H9 (cell line): ENCODE measurements around the gene NEB. TPM values are rescaled to one million over a fixed set of nuclear protein-coding genes. Genes with fewer than 3 reads are reported as not detected.

ENCODE experiments used
- DNase-seq: peaks from one replicate; pipeline ENCODE4 v3.0.0-alpha.2; 2017
- H2AFZ ChIP-seq: one replicate; pipeline ENCODE4 v1.6.1; 2013; ENCODE audit warnings: mild to moderate bottlenecking, low read length, control low read depth, moderate library complexity
- H2AK5ac ChIP-seq: 2 replicates; pipeline ENCODE4 v1.6.1; 2013; ENCODE audit warnings: low read length, control low read depth, mixed read lengths; ENCODE audit not compliant: insufficient read length
- H2BK120ac ChIP-seq: one replicate; pipeline ENCODE4 v1.6.1; 2013; ENCODE audit warnings: low read depth, mild to moderate bottlenecking, low read length, control low read depth, inconsistent platforms; ENCODE audit not compliant: poor library complexity, severe bottlenecking
- H2BK12ac ChIP-seq: 2 replicates; pipeline ENCODE4 v1.6.1; 2013; ENCODE audit warnings: low read length, control low read depth, mixed read lengths, low read depth; ENCODE audit not compliant: insufficient read length
- H2BK15ac ChIP-seq: 2 replicates; pipeline ENCODE4 v1.6.1; 2013; ENCODE audit warnings: low read depth, low read length, control low read depth
- H2BK20ac ChIP-seq: one replicate; pipeline ENCODE4 v1.6.1; 2013; ENCODE audit warnings: low read depth, mild to moderate bottlenecking, low read length, control low read depth, inconsistent platforms; ENCODE audit not compliant: poor library complexity, severe bottlenecking
- H2BK5ac ChIP-seq: 2 replicates; pipeline ENCODE4 v1.6.1; 2013; ENCODE audit warnings: low read length, control low read depth, mixed read lengths; ENCODE audit not compliant: insufficient read length
- H3K14ac ChIP-seq: 2 replicates; pipeline ENCODE4 v1.6.1; 2013; ENCODE audit warnings: low read length, control low read depth; ENCODE audit not compliant: insufficient read depth
- H3K18ac ChIP-seq: 2 replicates; pipeline ENCODE4 v1.6.1; 2013; ENCODE audit warnings: low read depth, mild to moderate bottlenecking, mixed read lengths, low read length, control low read depth; ENCODE audit not compliant: insufficient read length
- H3K23ac ChIP-seq: 2 replicates; pipeline ENCODE4 v1.6.1; 2013; ENCODE audit warnings: low read length, control low read depth, mixed read lengths, low read depth; ENCODE audit not compliant: insufficient read length
- H3K23me2 ChIP-seq: 2 replicates; pipeline ENCODE4 v1.6.1; 2013; ENCODE audit warnings: low read depth, mild to moderate bottlenecking, mixed read lengths, low read length, control low read depth; ENCODE audit not compliant: insufficient read length, poor library complexity, severe bottlenecking
- H3K27ac ChIP-seq: 2 replicates; pipeline ENCODE4 v1.5.1; 2013; ENCODE audit warnings: low read length, control low read depth, mixed read lengths, low read depth; ENCODE audit not compliant: insufficient read length
- H3K27me3 ChIP-seq: 2 replicates; pipeline ENCODE4 v1.6.1; 2013; ENCODE audit warnings: low read length, control low read depth, inconsistent platforms; ENCODE audit not compliant: insufficient read depth
- H3K4ac ChIP-seq: 2 replicates; pipeline ENCODE4 v1.6.1; 2013; ENCODE audit warnings: low read depth, mild to moderate bottlenecking, control low read depth, inconsistent platforms, low read length, moderate library complexity
- H3K4me1 ChIP-seq: 2 replicates; pipeline ENCODE4 v1.6.1; 2013; ENCODE audit warnings: low read length, control low read depth, inconsistent platforms; ENCODE audit not compliant: insufficient read depth
- H3K4me2 ChIP-seq: 2 replicates; pipeline ENCODE4 v1.6.1; 2013; ENCODE audit warnings: low read length, control low read depth, mixed read lengths; ENCODE audit not compliant: insufficient read length, insufficient read depth
- H3K56ac ChIP-seq: 2 replicates; pipeline ENCODE4 v1.6.1; 2013; ENCODE audit warnings: low read depth, mild to moderate bottlenecking, mixed read lengths, low read length, control low read depth; ENCODE audit not compliant: insufficient read length
- H3K79me1 ChIP-seq: 2 replicates; pipeline ENCODE4 v1.6.1; 2013; ENCODE audit warnings: low read depth, mild to moderate bottlenecking, moderate library complexity, low read length, control low read depth, inconsistent platforms; ENCODE audit not compliant: insufficient read depth, poor library complexity, severe bottlenecking
- H3K79me2 ChIP-seq: 2 replicates; pipeline ENCODE4 v1.6.1; 2013; ENCODE audit warnings: low read length, control low read depth, inconsistent platforms; ENCODE audit not compliant: insufficient read depth
- H3K9ac ChIP-seq: 2 replicates; pipeline ENCODE4 v1.6.1; 2013; ENCODE audit warnings: low read length, control low read depth, mixed read lengths; ENCODE audit not compliant: insufficient read length; ENCODE audit errors: extremely low read depth
- H3K9me3 ChIP-seq: one replicate; pipeline ENCODE4 v1.6.1; 2013; ENCODE audit warnings: low read depth, low read length, inconsistent platforms; ENCODE audit not compliant: control insufficient read depth
- H3T11ph ChIP-seq: one replicate; pipeline ENCODE4 v1.6.1; 2013; ENCODE audit warnings: mild to moderate bottlenecking, low read length, control low read depth, inconsistent platforms
- H4K20me1 ChIP-seq: one replicate; pipeline ENCODE4 v1.6.1; 2013; ENCODE audit not compliant: control insufficient read depth, insufficient read length, insufficient read depth
- H4K5ac ChIP-seq: 2 replicates; pipeline ENCODE4 v1.6.1; 2013; ENCODE audit warnings: low read depth, mild to moderate bottlenecking, mixed read lengths, low read length, control low read depth; ENCODE audit not compliant: insufficient read length
- H4K8ac ChIP-seq: replicated peaks from 2 replicates; pipeline ENCODE4 v1.6.1; 2013; ENCODE audit warnings: low read length, control low read depth, mixed read lengths, low read depth; ENCODE audit not compliant: insufficient read length
- H4K91ac ChIP-seq: 2 replicates; pipeline ENCODE4 v1.6.1; 2013; ENCODE audit warnings: low read depth, mild to moderate bottlenecking, moderate library complexity, mixed read lengths, low read length, control low read depth; ENCODE audit not compliant: insufficient read length
- H3K27ac Mint-ChIP-seq, 3 experiments: 2 replicates in 2 of 3; 3 replicates in 1 of 3; pipeline ENCODE4 v1.8.0; 2020 to 2021; ENCODE audit warnings: mixed read lengths in 3 of 3, mild to moderate bottlenecking in 1 of 3, moderate library complexity in 1 of 3
- H3K27me3 Mint-ChIP-seq: 2 replicates; pipeline ENCODE4 v1.8.0; 2021; ENCODE audit warnings: low read depth, mild to moderate bottlenecking, moderate library complexity, mixed read lengths
- H3K36me3 Mint-ChIP-seq, 3 experiments: 2 replicates in 2 of 3; 3 replicates in 1 of 3; pipeline ENCODE4 v1.8.0; 2020 to 2021; ENCODE audit warnings: low read depth in 3 of 3, mixed read lengths in 3 of 3; ENCODE audit not compliant: insufficient read depth in 1 of 3
- H3K4me1 Mint-ChIP-seq, 2 experiments: 2 replicates each; pipeline ENCODE4 v1.8.0; 2020; ENCODE audit warnings: mixed read lengths in 2 of 2
- H3K4me3 Mint-ChIP-seq, 2 experiments: 2 replicates in 1 of 2; 3 replicates in 1 of 2; pipeline ENCODE4 v1.8.0; 2020 to 2021; ENCODE audit warnings: mild to moderate bottlenecking in 2 of 2, mixed read lengths in 2 of 2, moderate library complexity in 1 of 2
- H3K9me3 Mint-ChIP-seq, 2 experiments: 2 replicates in 1 of 2; 3 replicates in 1 of 2; pipeline ENCODE4 v1.8.0; 2020; ENCODE audit warnings: mild to moderate bottlenecking in 2 of 2, mixed read lengths in 2 of 2, moderate library complexity in 1 of 2
- WGBS: extraction: QIAGEN DNeasy Blood & Tissue Kit; methylation state at CpG from one replicate; pipeline ENCODE4 v1.1.7; 2013; ENCODE audit warnings: missing lambda C conversion rate, low lambda C conversion rate, mixed read lengths; ENCODE audit not compliant: insufficient read length; ENCODE audit errors: extremely low coverage; 5-methylcytosine and 5-hydroxymethylcytosine counted together
- total RNA-seq: library from RNA; stranded (reverse); gene quantifications from 2 replicates; pipeline ENCODE4 v1.2.1, GENCODE V29; 2021
- TF ChIP-seq, protein P1 (sequence below): fragments of 200-600 bp; sonication (generic); conservative IDR thresholded peaks from 3 replicates; pipeline ENCODE4 v1.8.0; 2021; ENCODE audit warnings: antibody characterized with exemption, mild to moderate bottlenecking

The NEB gene
- total RNA-seq, 1 experiment from 2014 or later: 0.98 TPM

DNA sequence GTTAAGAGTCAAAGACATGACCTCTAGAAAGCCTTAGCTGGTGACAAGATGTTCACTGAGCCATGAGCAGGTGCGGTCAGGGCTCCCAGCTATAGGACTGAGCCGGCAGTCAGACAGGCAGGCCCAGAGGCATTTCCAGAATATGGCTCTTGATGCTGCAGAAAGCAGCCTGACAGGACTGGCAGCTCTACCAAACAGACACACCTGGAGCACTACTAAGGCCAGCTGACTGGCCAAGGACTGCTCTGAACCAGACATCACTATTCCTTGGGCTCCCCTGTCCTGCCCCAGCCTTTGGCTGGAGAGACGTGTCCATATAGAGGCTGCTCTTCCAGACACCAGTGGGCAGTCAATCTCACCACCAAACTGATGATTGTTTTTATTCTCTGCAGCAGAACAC is 225.8 kb downstream of the NEB start:
- Histone ChIP-seq H3K27me3 (no peaks in the 10 kb centered on the region), H2BK12ac (no peak overlapping the region), H3K23ac (no peak overlapping the region), H3K14ac (no peak overlapping the region), H4K20me1 (no peaks in the 10 kb centered on the region), H2BK20ac (no peak overlapping the region), H2AFZ (no peak overlapping the region), H3K18ac (no peak overlapping the region), H4K5ac (no peak overlapping the region), H4K91ac (no peak overlapping the region), H3K4me2 (no peak overlapping the region), H3K4me1 (no peaks in the 10 kb centered on the region), H2BK5ac (no peak overlapping the region), H3K9ac (no peak overlapping the region), H3K79me2 (no peaks in the 10 kb centered on the region), H3K9me3 (no peaks in the 10 kb centered on the region), H3K4ac (no peak overlapping the region), H3K79me1 (no peaks in the 10 kb centered on the region), H2AK5ac (no peak overlapping the region), H3K27ac (no peak overlapping the region), H2BK15ac (no peak overlapping the region), H4K8ac (no peak overlapping the region), H2BK120ac (no peak overlapping the region), H3K23me2 (no peaks in the 10 kb centered on the region), H3K56ac (no peak overlapping the region), H3T11ph (no peak overlapping the region)
- H3K36me3 Mint-ChIP-seq: 0 out of 7 replicates have a peak, but pooled peaks cover 0 to 2% (median 0%) of the 10 kb centered on the region in 3 experiments
- no CpG with 5 or more reads among the region's 3 CpGs for WGBS
- DNase-seq: no peak
- H3K27ac Mint-ChIP-seq: peak overlapping the region in 1 of 3 experiments; percentile 73; a peak in 2 of 7 replicates
- TF ChIP-seq, protein P1, sequence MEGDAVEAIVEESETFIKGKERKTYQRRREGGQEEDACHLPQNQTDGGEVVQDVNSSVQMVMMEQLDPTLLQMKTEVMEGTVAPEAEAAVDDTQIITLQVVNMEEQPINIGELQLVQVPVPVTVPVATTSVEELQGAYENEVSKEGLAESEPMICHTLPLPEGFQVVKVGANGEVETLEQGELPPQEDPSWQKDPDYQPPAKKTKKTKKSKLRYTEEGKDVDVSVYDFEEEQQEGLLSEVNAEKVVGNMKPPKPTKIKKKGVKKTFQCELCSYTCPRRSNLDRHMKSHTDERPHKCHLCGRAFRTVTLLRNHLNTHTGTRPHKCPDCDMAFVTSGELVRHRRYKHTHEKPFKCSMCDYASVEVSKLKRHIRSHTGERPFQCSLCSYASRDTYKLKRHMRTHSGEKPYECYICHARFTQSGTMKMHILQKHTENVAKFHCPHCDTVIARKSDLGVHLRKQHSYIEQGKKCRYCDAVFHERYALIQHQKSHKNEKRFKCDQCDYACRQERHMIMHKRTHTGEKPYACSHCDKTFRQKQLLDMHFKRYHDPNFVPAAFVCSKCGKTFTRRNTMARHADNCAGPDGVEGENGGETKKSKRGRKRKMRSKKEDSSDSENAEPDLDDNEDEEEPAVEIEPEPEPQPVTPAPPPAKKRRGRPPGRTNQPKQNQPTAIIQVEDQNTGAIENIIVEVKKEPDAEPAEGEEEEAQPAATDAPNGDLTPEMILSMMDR: no peak
- H3K27me3 Mint-ChIP-seq: no peaks in the 10 kb centered on the region
- H3K4me3 Mint-ChIP-seq: no peak overlapping the region
- peaks cover 5 to 10% of the 10 kb centered on the region in 2 experiments for H3K4me1 Mint-ChIP-seq
- H3K9me3 Mint-ChIP-seq: no peaks in the 10 kb centered on the region
